A673 (cell line): Measurements from ENCODE around the gene CIAO2A. TPM values are rescaled to one million over a fixed set of nuclear protein-coding genes. Genes with fewer than 3 reads are reported as not detected.

Source experiments
- BruUV-seq: library from RNA; stranded (reverse); fragments of 400-500 nt; replicated peaks from 2 replicates; lab custom pipeline; 2021; lab: Mats Ljungman, UMichigan
- CTCF ChIA-PET: fragments of 300-600 bp; sonication (Branson Sonifier 250); formaldehyde crosslinking; loops from one replicate; lab custom pipeline; 2022; ENCODE audit warnings: antibody characterized with exemption; lab: Charles Lee
- POLR2A ChIA-PET: fragments of 300-600 bp; sonication (Branson Sonifier 250); formaldehyde crosslinking; loops from one replicate; lab custom pipeline; 2022; ENCODE audit warnings: antibody characterized with exemption; ENCODE audit not compliant: low non-redundant PET; lab: Charles Lee
- DNase-seq: peaks from one replicate; pipeline ENCODE4 v3.0.0-alpha.2; 2015; ENCODE audit warnings: low spot score
- H3K27ac ChIP-seq: fragments of 200-600 bp; sonication (generic); 2 replicates; pipeline ENCODE4 v1.5.1; 2016; ENCODE audit warnings: mixed run types, low read depth, mild to moderate bottlenecking, mixed read lengths, antibody characterized with exemption, low read length; ENCODE audit not compliant: poor library complexity, severe bottlenecking
- H3K27me3 ChIP-seq: fragments of 200-600 bp; sonication (generic); replicated peaks from 2 replicates; pipeline ENCODE4 v1.6.1; 2017; ENCODE audit warnings: mixed run types, low read depth, mild to moderate bottlenecking, mixed read lengths, antibody characterized with exemption, low read length; ENCODE audit not compliant: insufficient read depth, poor library complexity
- H3K36me3 ChIP-seq: fragments of 200-600 bp; sonication (generic); 2 replicates; pipeline ENCODE4 v1.6.1; 2016; ENCODE audit warnings: mixed run types, mild to moderate bottlenecking, mixed read lengths, antibody characterized with exemption, low read length; ENCODE audit not compliant: insufficient read depth, poor library complexity, severe bottlenecking
- H3K4me1 ChIP-seq: fragments of 200-600 bp; sonication (generic); 2 replicates; pipeline ENCODE4 v1.6.1; 2017; ENCODE audit warnings: mixed run types, mild to moderate bottlenecking, mixed read lengths, antibody characterized with exemption, low read length; ENCODE audit not compliant: insufficient read depth, poor library complexity, severe bottlenecking
- H3K4me3 ChIP-seq: fragments of 200-600 bp; sonication (generic); 2 replicates; pipeline ENCODE4 v1.5.1; 2016; ENCODE audit warnings: low read depth, mixed run types, mild to moderate bottlenecking, mixed read lengths, low read length; ENCODE audit not compliant: poor library complexity, severe bottlenecking
- H3K9me3 ChIP-seq: fragments of 200-600 bp; sonication (generic); 2 replicates; pipeline ENCODE4 v1.6.1; 2016; ENCODE audit warnings: mixed run types, low read depth, mild to moderate bottlenecking, mixed read lengths, antibody characterized with exemption, low read length; ENCODE audit not compliant: poor library complexity, severe bottlenecking
- EZH2 ChIP-seq: fragments of 200-600 bp; sonication (generic); IDR thresholded peaks from 2 replicates; pipeline ENCODE4 v1.6.1; 2017; ENCODE audit warnings: borderline replicate concordance, low read depth, mild to moderate bottlenecking, mixed read lengths, antibody characterized with exemption, low read length; ENCODE audit not compliant: poor library complexity, severe bottlenecking
- intact Hi-C: fragments of 100-400 bp; cut with micrococcal nuclease; formaldehyde crosslinking; loops from one replicate; pipeline ENCODE4 v1.10.0; 2022; ENCODE audit not compliant: unreplicated experiment
- total RNA-seq: library from RNA; stranded (reverse); gene quantifications from 2 replicates; pipeline ENCODE4 v1.2.3, GENCODE V29; 2021
- TF ChIP-seq, protein P1 (sequence below): fragments of 300-800, 200-600 bp; sonication (generic); conservative IDR thresholded peaks from 2 replicates; pipeline ENCODE4 v1.5.1; 2017; ENCODE audit warnings: low read depth, mild to moderate bottlenecking, antibody characterized with exemption, low read length, moderate library complexity, mixed read lengths

Gene CIAO2A
- total RNA-seq, 1 experiment from 2014 or later: 75.6 TPM

DNA sequence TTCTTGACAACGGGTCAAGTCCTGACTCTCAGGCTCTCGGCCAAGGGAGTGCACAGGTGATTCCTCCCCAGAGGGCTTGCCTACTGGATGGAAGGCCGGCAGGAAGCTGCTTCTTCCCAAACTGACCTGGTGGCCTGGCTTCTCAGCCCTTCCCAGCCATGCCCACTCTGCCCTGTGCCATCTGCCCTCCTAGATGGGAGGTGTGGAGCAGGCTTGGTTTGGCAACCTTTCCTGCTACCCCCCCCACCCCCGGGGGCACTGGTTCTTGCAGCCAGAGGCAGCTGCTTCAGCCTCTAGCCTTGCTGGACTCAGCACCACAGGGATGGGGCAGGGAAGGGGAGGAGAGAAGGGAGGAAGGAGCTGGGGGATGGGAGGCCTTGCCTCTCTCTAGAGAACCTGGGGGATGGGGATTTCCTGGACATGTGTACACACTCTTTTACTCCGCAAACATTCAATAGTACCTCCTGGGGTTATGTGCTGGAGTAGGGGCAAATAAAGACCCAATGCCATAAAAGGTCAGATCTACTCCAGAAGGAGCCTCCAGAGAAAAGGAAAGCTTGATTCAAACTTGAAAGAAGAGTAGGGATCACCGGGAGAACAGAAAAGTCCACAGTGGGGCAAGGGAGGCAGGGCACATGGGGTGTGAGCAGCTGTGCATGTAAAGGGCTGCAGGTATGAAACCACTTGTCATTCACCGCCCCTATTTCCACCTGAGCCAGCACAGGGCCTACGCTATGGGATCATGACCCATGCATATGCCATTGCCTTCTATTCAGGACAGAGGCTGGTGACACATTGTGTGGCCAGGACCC, 43.2 kb downstream of the CIAO2A start:
- peaks cover 6% of the 10 kb centered on the region for H3K4me1 ChIP-seq
- H3K27ac ChIP-seq: no peak overlapping the region
- no peaks in the 10 kb centered on the region for H3K9me3 ChIP-seq
- intact Hi-C loops: no loop called here
- DNase-seq: no peak
- BruUV-seq: no TSS peak
- H3K36me3 ChIP-seq: no peaks in the 10 kb centered on the region
- ChIA-PET CTCF (interaction anchor here (0.5 kb wide), 1 partner anchor 97 kb away, joined by 6 read pairs; no protein-coding TSS in a partner anchor), POLR2A (no interaction called here)
- TF ChIP-seq, protein P1, sequence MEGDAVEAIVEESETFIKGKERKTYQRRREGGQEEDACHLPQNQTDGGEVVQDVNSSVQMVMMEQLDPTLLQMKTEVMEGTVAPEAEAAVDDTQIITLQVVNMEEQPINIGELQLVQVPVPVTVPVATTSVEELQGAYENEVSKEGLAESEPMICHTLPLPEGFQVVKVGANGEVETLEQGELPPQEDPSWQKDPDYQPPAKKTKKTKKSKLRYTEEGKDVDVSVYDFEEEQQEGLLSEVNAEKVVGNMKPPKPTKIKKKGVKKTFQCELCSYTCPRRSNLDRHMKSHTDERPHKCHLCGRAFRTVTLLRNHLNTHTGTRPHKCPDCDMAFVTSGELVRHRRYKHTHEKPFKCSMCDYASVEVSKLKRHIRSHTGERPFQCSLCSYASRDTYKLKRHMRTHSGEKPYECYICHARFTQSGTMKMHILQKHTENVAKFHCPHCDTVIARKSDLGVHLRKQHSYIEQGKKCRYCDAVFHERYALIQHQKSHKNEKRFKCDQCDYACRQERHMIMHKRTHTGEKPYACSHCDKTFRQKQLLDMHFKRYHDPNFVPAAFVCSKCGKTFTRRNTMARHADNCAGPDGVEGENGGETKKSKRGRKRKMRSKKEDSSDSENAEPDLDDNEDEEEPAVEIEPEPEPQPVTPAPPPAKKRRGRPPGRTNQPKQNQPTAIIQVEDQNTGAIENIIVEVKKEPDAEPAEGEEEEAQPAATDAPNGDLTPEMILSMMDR: no peak
- TF ChIP-seq EZH2: no peak
- H3K4me3 ChIP-seq: no peak overlapping the region
- H3K27me3 ChIP-seq: no peaks in the 10 kb centered on the region

DNA sequence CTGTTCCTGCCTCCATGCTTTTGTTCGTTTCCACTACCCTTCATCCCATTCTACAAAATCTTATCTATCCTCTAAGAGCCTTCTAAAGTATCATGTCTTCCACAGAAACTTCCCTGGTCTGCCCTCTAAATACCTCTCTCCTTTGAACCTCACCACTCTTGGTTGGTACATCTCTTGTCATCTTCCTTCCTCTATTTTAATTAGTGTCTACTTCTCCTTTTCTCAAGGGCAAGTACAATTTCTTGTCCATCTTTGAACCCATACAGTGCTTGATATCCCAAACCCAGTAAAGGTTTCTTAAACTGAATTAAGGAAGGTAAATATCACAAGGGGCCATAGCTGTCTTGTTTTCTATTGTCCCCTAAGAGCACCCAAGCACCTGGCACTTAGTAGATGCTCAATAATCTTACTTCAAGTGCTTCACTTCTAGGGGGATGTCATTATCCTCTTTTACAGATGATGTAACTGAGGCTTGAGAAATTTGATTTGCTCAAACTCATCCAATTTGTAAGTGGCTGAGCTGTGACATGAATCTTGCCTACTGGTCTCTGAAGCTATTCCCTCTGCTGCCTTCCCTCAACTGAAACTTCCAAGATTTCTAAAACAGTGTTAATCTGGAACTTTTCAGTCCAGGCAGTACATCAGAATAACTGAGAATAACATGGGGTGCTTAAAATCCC, 44.7 kb downstream of the CIAO2A start:
- H3K9me3 ChIP-seq: no peaks in the 10 kb centered on the region
- no TSS peak for BruUV-seq
- H3K4me3 ChIP-seq: no peak overlapping the region
- intact Hi-C loops: loop anchor here (5.0 to 10.0 kb wide), 2 partner anchors 104 to 437 kb away; no protein-coding TSS in a partner anchor
- no peaks in the 10 kb centered on the region for H3K36me3 ChIP-seq
- DNase-seq: no peak
- H3K27ac ChIP-seq: no peak overlapping the region
- CTCF ChIA-PET: no interaction called here
- POLR2A ChIA-PET: no interaction called here
- H3K4me1 ChIP-seq: peaks cover 6% of the 10 kb centered on the region
- H3K27me3 ChIP-seq: no peaks in the 10 kb centered on the region
- TF ChIP-seq, protein P1: no peak
- TF ChIP-seq EZH2: no peak

DNA sequence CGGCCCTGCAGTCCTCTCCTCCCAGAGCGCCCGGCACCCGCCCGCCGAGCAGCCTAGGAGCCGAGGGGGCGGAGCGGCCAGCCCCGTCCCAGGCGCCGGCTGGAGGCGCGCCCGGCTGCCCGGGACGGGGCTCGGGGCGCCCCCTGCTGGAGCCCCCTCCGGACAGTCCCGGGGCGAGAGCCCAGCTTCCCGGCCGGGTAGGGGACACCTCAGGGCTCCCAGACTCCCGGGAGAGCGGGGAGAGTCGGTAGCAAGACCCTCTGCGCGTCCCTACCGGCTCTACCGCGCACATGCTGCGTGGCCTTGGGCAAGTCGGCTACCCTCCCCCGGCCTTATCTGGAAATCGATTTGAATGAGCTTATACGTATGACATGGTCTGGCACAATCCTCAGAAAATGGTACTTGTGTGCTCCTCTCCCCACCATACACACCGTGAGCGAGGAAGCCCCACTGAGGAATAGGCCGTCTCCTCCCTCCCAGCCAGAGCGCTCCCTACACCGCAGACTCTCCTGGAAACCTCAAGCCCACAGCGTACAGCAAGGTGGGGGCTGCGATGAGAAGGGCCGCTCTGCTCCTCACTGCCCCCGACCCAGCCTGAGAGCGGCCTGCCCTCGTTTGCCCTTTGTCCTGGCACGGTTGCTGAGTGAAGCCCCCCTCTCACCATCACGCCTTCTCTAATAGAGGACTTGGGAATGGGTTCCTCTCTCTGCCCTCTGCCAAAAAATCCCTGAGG, 47.1 kb downstream of the CIAO2A start, which contains the start of gene DAPK2:
Gene DAPK2 (minus strand): TSS at position 65 of the 733 bp plus-strand sequence. CDS start 6,224 bp downstream, outside the sequence.
- peak; percentile 83 for DNase-seq
- TF ChIP-seq, protein P1: peak; percentile 70
- no peak for TF ChIP-seq EZH2
- intact Hi-C loops: loop anchor here (5.0 to 10.0 kb wide), 2 partner anchors 102 to 434 kb away; no protein-coding TSS in a partner anchor
- Histone ChIP-seq H3K36me3 (no peaks in the 10 kb centered on the region), H3K4me3 (peak within 1 kb of the TSS; percentile 63), H3K9me3 (no peaks in the 10 kb centered on the region), H3K27ac (no peak within 1 kb of the TSS), H3K4me1 (peaks cover 6% of the 10 kb centered on the region), H3K27me3 (no peaks in the 10 kb centered on the region)
- POLR2A ChIA-PET: no interaction called here
- BruUV-seq: no TSS peak
- CTCF ChIA-PET: interaction anchor here (0.6 to 1.8 kb wide), 12 partner anchors 8 to 580 kb away, joined by 3 to 8 read pairs (median 3); partner anchors contain the start of gene CIAO2A
